Raji (cell line): ENCODE data around the gene IL10RA.

Source experiments
- POLR2A ChIP-seq: IDR thresholded peaks from 2 replicates; pipeline ENCODE4 v1.6.1; 2011; ENCODE audit warnings: low read depth, low read length, control low read depth; ENCODE audit not compliant: insufficient read depth

Gene IL10RA

GRCh38 chr11:117978991-117979390, 7.2 kb upstream of the IL10RA start:
- no peak for TF ChIP-seq POLR2A

GRCh38 chr11:117979481-117980211, 6.5 kb upstream of the IL10RA start:
- no peak for TF ChIP-seq POLR2A

- TF ChIP-seq POLR2A, result no peak
Observed at GRCh38 chr11:117980280-117980679, 5.9 kb upstream of the IL10RA start.

GRCh38 chr11:117980720-117981119, 5.5 kb upstream of the IL10RA start:
- TF ChIP-seq POLR2A, result no peak

GRCh38 chr11:117983163-117983475, 3.1 kb upstream of the IL10RA start:
- no peak for TF ChIP-seq POLR2A

GRCh38 chr11:117984476-117984875, 1.7 kb upstream of the IL10RA start:
- TF ChIP-seq POLR2A, result no peak

- no peak for TF ChIP-seq POLR2A
Observed at GRCh38 chr11:117986981-117987574, 884 bp downstream of the IL10RA start.

GRCh38 chr11:117989351-117990102, 3.3 kb downstream of the IL10RA start:
- no peak for TF ChIP-seq POLR2A

GRCh38 chr11:117992136-117992535, 5.9 kb downstream of the IL10RA start:
- no peak for TF ChIP-seq POLR2A

- TF ChIP-seq POLR2A, result no peak
Observed at GRCh38 chr11:117992620-117993019, 6.4 kb downstream of the IL10RA start.

- TF ChIP-seq POLR2A, result no peak
Observed at GRCh38 chr11:117993988-117994745, 8.0 kb downstream of the IL10RA start.

- TF ChIP-seq POLR2A, result no peak
Observed at GRCh38 chr11:117995472-117995871, 9.3 kb downstream of the IL10RA start.

GRCh38 chr11:117996058-117996457, 9.9 kb downstream of the IL10RA start:
- TF ChIP-seq POLR2A, result no peak

- no peak for TF ChIP-seq POLR2A
Observed at GRCh38 chr11:117997406-117997805, 11.2 kb downstream of the IL10RA start.

GRCh38 chr11:117997823-117998579, 11.8 kb downstream of the IL10RA start:
- no peak for TF ChIP-seq POLR2A
